Activated T-helper 17 cell treated with anti-CD3 and anti-CD28 coated beads, Interleukin-2, amount 50 U/mL, for 72 hours (primary cell): ENCODE data around the gene TMUB1. TPM values are rescaled to one million over a fixed set of nuclear protein-coding genes. Genes with fewer than 3 reads are reported as not detected.
A peak's percentile ranks its signal among the peaks of the same experiment; 100 is the strongest.

Source experiments
- ATAC-seq: fragments of 150-1000 bp; cut with Tn5 transposase; replicated peaks from 2 replicates; pipeline ENCODE4 v1.10.0; 2021; ENCODE audit warnings: mild to moderate bottlenecking, moderate library complexity
- H3K27ac Mint-ChIP-seq: one replicate; pipeline ENCODE4 v1.8.0; 2022; ENCODE audit warnings: mixed read lengths
- H3K27me3 Mint-ChIP-seq: one replicate; pipeline ENCODE4 v1.8.0; 2022; ENCODE audit warnings: mixed read lengths
- H3K36me3 Mint-ChIP-seq: one replicate; pipeline ENCODE4 v1.8.0; 2022; ENCODE audit warnings: low read depth, mild to moderate bottlenecking, mixed read lengths
- H3K4me1 Mint-ChIP-seq: one replicate; pipeline ENCODE4 v1.8.0; 2022; ENCODE audit warnings: mixed read lengths
- H3K4me3 Mint-ChIP-seq: one replicate; pipeline ENCODE4 v1.8.0; 2022; ENCODE audit warnings: mild to moderate bottlenecking, mixed read lengths
- H3K9me3 Mint-ChIP-seq: one replicate; pipeline ENCODE4 v1.8.0; 2022; ENCODE audit warnings: mixed read lengths
- total RNA-seq, 2 donors: library from RNA; stranded (reverse); gene quantifications; one replicate each; pipeline ENCODE4 v1.2.3, GENCODE V29; 2022

The TMUB1 gene
- total RNA-seq, 2 donors from 2014 or later = 72.7 to 78.4 TPM

DNA sequence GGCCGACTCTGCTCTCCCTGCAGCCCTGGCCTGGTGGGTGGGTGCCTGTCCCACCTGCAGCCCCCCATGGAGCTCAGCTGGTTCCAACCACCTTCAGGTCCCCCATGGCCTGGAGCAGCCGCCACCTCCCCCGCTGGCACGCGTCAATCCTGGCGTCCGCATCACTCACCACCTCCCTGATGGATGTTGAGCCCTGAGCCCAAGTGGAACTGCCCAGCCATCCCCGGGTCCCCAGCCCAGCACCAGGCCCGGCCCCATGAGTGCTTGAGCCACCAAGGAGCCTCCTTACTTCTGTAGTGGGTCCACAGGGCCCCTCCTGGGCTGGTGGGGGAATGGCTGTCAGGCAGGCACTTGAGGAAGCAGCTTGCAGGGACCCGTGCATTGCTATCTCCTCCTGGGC is 17.6 kb upstream of the TMUB1 start:
- H3K4me3 Mint-ChIP-seq = no peak overlapping the region
- H3K27me3 Mint-ChIP-seq = no peaks in the 10 kb centered on the region

DNA sequence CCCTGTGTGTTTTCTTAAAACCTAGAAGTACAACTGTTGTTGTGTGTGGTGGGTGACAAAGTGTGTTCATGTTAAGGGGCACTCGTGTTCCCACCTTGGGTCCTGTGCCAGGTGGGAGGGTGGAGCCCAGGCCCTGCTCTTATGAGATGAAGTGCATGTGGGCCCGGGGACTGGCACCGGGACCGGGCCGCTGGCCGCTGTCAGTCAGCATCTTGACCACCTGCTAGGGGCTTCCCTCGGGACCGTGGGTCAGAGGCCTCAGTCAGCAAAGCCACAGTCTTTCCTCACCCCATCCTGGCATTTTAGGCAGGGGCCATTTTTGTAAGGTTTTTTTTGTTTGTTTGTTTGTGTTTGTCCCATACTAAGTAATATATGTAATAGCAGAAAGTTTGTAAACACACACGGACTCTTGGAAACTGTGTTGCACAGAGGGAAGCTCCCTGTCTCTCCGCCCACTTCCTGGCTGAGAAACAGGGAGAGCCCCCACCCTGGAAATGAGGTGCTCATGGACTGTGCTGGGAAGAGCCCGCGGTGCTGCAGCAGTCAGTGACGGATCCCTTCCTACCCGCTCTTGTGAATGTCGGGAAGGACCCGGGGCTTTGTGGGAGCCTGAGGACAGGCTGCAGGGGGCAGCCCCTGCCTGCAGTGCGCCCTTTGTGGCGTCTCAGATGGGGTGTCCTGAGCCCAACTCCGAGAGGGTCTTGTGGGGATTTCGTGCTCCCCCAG is 16.4 kb upstream of the TMUB1 start:
- H3K4me3 Mint-ChIP-seq = no peak overlapping the region
- ATAC-seq = no peak
- H3K27ac Mint-ChIP-seq = no peak overlapping the region
- H3K36me3 Mint-ChIP-seq = peaks cover 6% of the 10 kb centered on the region
- peaks cover 4% of the 10 kb centered on the region for H3K4me1 Mint-ChIP-seq
- H3K9me3 Mint-ChIP-seq = no peaks in the 10 kb centered on the region
- H3K27me3 Mint-ChIP-seq = no peaks in the 10 kb centered on the region

More for the DNA sequence above, 17.6 kb upstream of the TMUB1 start:
- H3K36me3 Mint-ChIP-seq = peaks cover 4% of the 10 kb centered on the region
- no peak overlapping the region for H3K27ac Mint-ChIP-seq
- no peaks in the 10 kb centered on the region for H3K9me3 Mint-ChIP-seq
- H3K4me1 Mint-ChIP-seq = no peaks in the 10 kb centered on the region
- ATAC-seq = no peak

DNA sequence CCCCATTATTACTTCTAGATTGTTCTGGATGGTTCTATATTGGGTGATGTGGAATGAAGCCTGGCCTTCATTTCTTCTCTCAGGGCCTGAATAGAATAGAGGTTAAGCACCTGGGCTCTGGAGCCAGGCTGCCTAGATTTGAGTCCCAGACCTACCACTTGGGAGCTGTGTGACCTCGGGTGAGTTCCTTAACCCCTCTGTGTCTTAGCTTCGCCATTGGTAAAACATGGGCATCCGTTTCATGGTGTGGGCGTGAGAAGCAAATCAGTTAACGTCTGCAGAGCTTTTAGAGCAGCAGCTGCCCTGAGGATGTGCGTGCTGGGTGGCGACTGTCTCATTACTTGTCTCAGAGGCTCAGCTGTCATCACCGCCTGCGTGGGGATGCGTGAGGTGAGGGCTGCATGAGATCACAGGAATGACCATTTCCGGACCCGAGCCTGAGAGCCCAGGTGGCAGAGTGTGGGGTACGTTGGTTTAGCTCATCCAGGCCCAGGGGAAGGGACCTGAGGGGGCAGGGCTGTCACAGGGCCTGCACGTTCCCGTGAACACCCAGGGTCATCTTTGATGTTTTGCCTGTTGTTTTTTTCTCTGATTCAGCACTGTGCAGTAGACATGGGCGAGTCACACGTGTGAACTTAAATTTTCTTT is 12.7 kb upstream of the TMUB1 start:
- Mint-ChIP-seq H3K36me3 (peaks cover 6% of the 10 kb centered on the region), H3K4me1 (peaks cover 9% of the 10 kb centered on the region), H3K9me3 (no peaks in the 10 kb centered on the region), H3K27me3 (no peaks in the 10 kb centered on the region), H3K4me3 (peak overlapping the region; percentile 43), H3K27ac (no peak overlapping the region)
- peak; percentile 71 for ATAC-seq

DNA sequence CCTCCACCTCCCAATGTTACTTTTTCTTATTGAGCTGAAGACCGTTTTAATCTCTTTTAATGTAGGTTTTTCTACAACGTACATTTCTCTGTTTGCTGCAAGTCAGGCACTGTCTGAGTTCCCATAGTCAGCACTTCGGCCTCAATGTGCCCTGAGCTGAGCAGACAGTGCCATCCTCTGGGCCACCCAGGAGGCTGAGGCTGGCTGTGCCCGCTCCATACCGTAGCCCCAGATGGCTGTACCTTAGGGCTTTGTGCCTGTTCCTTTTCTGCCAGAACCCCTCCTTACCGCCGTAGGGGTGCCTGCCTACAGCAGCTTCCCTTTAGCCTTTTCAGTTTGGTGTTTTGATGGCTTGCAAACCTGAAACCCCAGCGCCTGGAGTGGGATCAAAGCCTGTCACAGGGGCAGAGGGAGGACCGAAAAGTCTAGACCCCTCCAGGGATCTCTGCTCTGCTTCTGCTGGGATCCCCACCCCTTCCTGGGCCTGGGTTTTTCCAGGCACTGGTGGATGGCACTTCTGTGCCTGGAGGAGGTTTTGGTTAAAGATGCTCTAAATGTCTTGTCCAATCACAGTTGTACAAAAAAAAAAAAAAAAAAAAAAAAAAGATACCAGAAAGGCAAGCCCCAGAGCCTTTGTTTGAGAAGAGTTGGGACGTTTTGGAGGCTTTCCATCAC is 12.0 kb upstream of the TMUB1 start:
- H3K4me3 Mint-ChIP-seq = peak overlapping the region; percentile 14
- peak; percentile 64 for ATAC-seq

DNA sequence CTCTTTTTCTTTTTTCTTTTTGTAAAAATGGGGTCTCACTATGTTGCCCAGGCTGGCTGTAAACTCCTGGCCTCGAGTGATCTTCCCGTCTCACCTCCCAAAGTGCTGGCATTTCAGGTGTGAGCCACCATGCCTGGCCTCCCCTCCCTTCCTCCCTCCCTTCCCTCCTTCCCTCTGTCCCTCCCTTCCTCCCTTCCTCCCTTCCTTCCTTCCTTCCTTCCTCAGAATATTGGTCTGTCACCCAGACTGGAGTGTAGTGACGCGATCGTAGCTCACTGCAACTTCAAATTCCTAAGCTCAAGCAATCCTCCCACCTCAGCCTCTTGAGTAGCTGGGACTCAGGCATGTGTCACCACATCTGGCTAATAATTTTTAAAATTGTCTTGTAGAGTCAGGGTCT is 11.4 kb upstream of the TMUB1 start:
- H3K27me3 Mint-ChIP-seq = no peaks in the 10 kb centered on the region
- H3K9me3 Mint-ChIP-seq = no peaks in the 10 kb centered on the region
- no peak for ATAC-seq
- peak overlapping the region; percentile 14 for H3K4me3 Mint-ChIP-seq
- peaks cover 6% of the 10 kb centered on the region for H3K36me3 Mint-ChIP-seq
- peak overlapping the region; percentile 48 for H3K27ac Mint-ChIP-seq
- H3K4me1 Mint-ChIP-seq = peaks cover 9% of the 10 kb centered on the region

More for the DNA sequence above, 12.0 kb upstream of the TMUB1 start:
- Mint-ChIP-seq H3K9me3 (no peaks in the 10 kb centered on the region), H3K4me1 (peaks cover 9% of the 10 kb centered on the region), H3K27ac (peak overlapping the region; percentile 48), H3K27me3 (no peaks in the 10 kb centered on the region), H3K36me3 (peaks cover 6% of the 10 kb centered on the region)

DNA sequence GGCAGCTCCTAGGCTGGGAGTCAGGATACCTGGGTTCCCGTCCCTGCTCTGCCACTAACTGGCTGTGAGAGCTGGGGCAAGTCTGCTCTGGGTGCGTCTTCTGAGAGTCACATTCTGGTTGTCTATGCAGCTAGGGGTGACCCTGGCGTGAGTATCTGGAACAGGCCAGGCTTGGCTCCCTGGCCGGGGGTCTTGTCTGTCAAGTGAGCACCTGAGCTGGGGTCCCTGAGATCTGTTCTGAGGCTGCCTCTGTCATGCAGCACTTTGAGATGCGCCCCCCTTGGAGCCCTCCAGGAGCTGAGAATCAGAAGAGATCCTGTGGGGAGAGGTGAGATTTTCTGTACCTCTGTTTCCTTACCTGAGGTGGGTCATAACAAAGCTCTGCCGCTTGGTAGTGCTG is 10.5 kb upstream of the TMUB1 start:
- Mint-ChIP-seq H3K27me3 (no peaks in the 10 kb centered on the region), H3K4me3 (no peak overlapping the region)

DNA sequence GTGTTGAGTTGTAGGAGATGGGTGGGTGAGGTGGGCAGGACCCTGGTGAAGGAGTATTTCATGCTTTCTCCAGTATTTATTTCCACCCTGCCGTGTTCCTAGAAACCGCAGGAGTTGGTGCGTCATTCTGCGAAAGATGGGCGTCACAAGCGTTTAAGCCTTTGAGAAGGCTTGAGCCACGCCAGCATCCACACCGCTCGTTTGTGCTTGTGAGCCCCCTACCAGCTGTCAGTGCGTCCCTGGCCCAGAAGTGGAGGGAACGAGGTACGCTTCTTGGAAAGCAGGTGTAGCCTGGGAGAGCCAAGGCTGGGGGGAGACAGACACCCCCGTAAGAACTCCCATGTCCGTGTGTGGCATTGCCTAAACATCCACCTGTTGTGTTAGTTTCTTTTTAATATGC is 8.7 kb upstream of the TMUB1 start:
- peaks cover 12% of the 10 kb centered on the region for H3K36me3 Mint-ChIP-seq
- H3K9me3 Mint-ChIP-seq = no peaks in the 10 kb centered on the region
- H3K4me1 Mint-ChIP-seq = peaks cover 9% of the 10 kb centered on the region
- no peak overlapping the region for H3K4me3 Mint-ChIP-seq
- H3K27me3 Mint-ChIP-seq = no peaks in the 10 kb centered on the region
- no peak overlapping the region for H3K27ac Mint-ChIP-seq
- ATAC-seq = no peak

More for the DNA sequence above, 10.5 kb upstream of the TMUB1 start:
- Mint-ChIP-seq H3K9me3 (no peaks in the 10 kb centered on the region), H3K36me3 (peaks cover 12% of the 10 kb centered on the region), H3K4me1 (peaks cover 9% of the 10 kb centered on the region), H3K27ac (no peak overlapping the region)
- ATAC-seq = no peak

DNA sequence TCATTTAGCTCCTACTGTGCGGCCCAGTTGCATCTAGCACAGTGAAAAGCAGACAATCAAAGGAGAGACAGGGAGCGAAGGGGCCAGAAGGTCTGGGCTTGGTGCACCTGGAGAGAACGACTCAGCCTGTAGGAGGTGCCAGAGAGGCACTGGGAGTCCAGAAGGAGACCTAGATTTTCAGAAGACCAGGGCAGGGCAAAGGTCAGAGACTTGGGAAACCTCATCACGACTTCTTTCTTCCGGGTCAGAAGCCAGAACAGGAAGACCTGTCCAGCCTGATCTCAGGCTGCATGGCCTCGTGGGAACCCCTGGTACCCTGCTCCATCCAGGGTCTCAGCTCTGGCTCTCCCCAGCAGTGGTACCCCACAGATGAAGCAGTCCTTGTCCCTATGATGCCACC is 8.1 kb upstream of the TMUB1 start:
- Mint-ChIP-seq H3K27me3 (no peaks in the 10 kb centered on the region), H3K36me3 (peaks cover 12% of the 10 kb centered on the region), H3K4me3 (no peak overlapping the region), H3K27ac (no peak overlapping the region), H3K9me3 (no peaks in the 10 kb centered on the region), H3K4me1 (peaks cover 9% of the 10 kb centered on the region)
- ATAC-seq = no peak

DNA sequence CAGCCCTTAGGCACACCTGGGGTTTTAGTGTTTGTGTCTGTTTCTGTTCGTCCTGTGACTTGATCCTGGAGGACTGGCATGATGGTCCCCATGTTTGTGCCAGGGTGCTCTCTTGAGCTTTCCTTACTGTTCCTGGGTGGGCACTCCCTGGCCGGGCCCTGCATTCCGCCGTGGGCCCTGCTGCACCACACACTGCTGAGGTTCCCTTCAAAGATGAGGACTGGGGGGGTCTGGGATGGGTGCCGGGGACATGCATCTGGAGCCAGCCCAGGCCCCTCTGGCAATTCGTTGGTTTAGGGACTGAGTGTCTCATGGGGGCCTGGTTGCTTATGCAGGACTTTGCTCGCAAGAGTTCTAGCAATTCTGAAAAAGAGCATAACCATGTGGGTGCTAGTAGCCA is 7.7 kb upstream of the TMUB1 start:
- no peaks in the 10 kb centered on the region for H3K9me3 Mint-ChIP-seq
- peaks cover 10% of the 10 kb centered on the region for H3K36me3 Mint-ChIP-seq

DNA sequence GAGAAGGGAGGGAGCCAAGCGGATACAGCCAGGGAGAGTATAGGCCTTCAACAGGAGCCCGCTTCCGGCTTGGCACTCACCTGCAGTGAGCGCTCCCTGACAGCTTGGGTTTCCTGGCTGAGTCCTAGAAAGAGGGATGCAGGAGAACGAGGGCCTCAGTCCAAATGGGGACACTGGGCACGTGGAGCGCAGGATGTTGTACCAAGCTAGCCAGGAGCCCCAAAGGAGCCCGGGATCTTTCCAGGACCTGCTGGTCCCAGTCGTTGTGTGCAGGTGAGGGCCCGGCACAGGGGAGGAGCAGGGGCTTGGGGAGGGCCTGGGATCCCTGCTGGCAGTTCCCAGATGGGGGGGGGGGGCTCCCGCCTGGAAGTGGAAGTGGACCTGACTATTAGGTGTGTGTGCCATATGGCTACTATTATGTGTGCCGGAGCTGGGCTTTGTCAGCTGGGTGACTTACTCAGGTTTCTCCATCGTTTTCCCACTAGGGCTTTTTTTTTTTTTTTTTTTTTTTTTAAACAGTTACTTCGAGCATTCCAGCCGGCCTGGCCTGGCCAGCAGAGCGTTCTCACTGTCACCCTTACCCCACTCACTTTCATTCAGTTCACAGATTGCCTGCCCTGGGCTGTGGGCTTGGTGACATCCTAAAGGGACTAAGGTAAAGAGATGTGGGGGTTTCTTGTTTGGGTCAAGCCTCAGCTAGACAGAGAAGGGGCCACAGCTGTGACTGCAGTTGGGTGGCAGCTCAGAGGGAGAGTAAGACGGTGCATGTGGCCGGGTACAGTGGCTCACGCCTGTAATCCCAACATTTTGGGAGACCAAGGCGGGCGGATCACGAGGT is 6.8 kb upstream of the TMUB1 start:
- Mint-ChIP-seq H3K27ac (peak overlapping the region; percentile 48), H3K4me3 (no peak overlapping the region), H3K36me3 (peaks cover 7% of the 10 kb centered on the region), H3K4me1 (peaks cover 12% of the 10 kb centered on the region), H3K9me3 (no peaks in the 10 kb centered on the region), H3K27me3 (no peaks in the 10 kb centered on the region)
- ATAC-seq = no peak

More for the DNA sequence above, 7.7 kb upstream of the TMUB1 start:
- Mint-ChIP-seq H3K27ac (no peak overlapping the region), H3K4me1 (peaks cover 9% of the 10 kb centered on the region), H3K4me3 (no peak overlapping the region), H3K27me3 (no peaks in the 10 kb centered on the region)
- ATAC-seq = no peak

DNA sequence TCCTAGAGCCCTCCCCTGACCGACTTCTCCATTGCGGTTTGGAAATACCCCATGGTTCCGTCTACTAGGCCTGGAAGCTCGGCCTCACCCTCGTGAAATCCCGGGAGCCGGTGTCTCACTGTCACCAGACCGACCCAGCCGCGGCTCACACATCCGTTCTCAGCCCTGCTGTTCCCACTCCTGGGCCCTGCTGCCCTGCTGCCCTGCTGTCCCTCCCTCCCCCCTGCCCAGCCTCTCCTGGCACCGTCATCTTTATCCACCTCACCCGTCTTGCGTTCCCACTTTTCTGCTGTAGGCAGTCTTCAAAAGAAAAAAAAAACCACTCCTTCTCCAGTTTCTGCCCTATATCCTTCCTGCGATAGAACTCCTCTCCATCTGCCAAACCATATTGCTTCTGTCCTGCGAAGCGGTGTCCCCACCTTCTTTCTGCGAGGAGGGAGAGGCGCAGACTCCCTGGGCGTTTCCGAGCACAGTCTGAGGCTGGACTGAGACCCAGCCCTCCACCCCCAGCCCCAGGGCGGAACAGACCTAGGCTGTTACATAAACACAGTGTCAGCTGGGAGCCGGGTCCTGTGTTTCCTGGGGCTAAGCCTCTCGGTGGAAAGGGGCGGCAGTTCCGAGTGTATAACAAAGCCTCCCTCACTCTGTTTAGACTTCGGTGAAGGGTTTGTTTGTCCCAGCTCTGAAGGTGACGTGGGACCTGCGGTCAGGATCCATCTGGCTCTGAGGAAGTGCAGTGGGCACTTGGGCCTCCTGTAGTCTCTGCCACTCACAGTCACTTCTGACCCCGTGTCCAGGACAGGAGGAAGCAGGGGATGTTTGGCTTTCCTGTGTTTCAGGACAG is 5.8 kb upstream of the TMUB1 start:
- no peaks in the 10 kb centered on the region for H3K9me3 Mint-ChIP-seq
- peak overlapping the region; percentile 78 for H3K4me3 Mint-ChIP-seq
- no peak for ATAC-seq
- peak overlapping the region; percentile 48 for H3K27ac Mint-ChIP-seq
- H3K36me3 Mint-ChIP-seq = peaks cover 7% of the 10 kb centered on the region
- no peaks in the 10 kb centered on the region for H3K27me3 Mint-ChIP-seq
- peaks cover 14% of the 10 kb centered on the region for H3K4me1 Mint-ChIP-seq

DNA sequence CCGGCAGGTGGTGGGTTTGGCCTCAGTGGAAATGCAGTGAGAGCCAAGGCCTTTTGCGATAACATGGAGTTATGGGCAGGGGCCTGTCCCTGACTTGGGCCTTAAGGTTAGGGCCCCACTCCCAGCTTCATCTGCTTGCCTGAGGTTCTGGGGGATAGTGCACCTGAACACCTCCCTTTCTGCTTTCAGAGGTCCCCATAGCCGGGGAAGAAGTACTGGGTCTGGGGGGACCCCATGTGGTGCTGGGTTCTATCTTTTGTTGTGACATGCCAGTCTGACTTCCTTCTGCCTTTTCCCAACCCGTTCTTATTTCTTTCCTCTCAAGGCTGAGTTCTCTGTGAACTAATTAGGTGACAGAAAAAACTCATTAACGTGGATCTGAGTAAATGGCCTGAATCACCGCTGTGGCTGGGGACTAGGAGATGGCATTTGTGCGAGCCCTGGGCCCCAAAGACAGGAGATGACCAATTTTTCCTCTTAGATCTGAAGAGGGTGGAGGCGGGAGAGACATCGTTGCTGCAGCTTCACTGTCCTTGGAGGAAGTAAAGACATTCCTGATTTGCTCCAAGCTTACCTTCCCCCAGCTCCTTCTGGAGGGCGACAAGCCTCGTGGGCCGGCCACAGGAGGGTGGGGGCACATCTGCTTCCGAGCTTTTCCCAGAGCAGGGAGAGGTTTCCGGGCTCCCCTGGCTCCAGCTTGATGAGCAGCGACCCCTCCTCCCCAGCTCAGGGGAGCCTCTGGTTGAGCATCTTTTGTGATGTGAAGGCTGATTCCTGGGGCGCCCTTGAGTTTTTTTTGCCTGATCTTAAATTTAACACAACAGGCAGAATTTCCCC is 4.9 kb upstream of the TMUB1 start:
- no peaks in the 10 kb centered on the region for H3K9me3 Mint-ChIP-seq
- peak overlapping the region; percentile 78 for H3K4me3 Mint-ChIP-seq
- no peak for ATAC-seq
- H3K27ac Mint-ChIP-seq = peak overlapping the region; percentile 84
- peaks cover 14% of the 10 kb centered on the region for H3K4me1 Mint-ChIP-seq
- H3K27me3 Mint-ChIP-seq = no peaks in the 10 kb centered on the region
- H3K36me3 Mint-ChIP-seq = peaks cover 7% of the 10 kb centered on the region
